HepG2 (cell line): ENCODE results near the gene EPB41. TPM values are rescaled to one million over a fixed set of nuclear protein-coding genes. Genes with fewer than 3 reads are reported as not detected.

Source experiments
- BCL6 ChIP-seq: IDR thresholded peaks from 2 replicates; pipeline ENCODE4 v1.6.1; 2016; ENCODE audit warnings: missing genetic modification reagents, missing compliant biosample characterization
- EP300 ChIP-seq, 3 experiments: sonication (generic) in 1 of 3; formaldehyde crosslinking in 1 of 3; IDR thresholded peaks; 2 replicates each; pipeline versions ENCODE4 v1.5.1 to v1.6.1; 2011 to 2020; ENCODE audit warnings: low read depth in 2 of 3, low read length in 2 of 3, borderline replicate concordance in 1 of 3, improper control_type of control experiment in 1 of 3, mild to moderate bottlenecking in 1 of 3, missing genetic modification reagents in 1 of 3, moderate library complexity in 1 of 3
- ERF ChIP-seq: IDR thresholded peaks from 2 replicates; pipeline ENCODE4 v1.6.1; 2018; ENCODE audit warnings: missing biosample characterization, missing genetic modification reagents
- FOSL1 ChIP-seq: sonication (generic); formaldehyde crosslinking; IDR thresholded peaks from 2 replicates; pipeline ENCODE4 v1.9.0; 2021; ENCODE audit warnings: missing genetic modification reagents, borderline replicate concordance
- GPN1 ChIP-seq: sonication (generic); formaldehyde crosslinking; IDR thresholded peaks from 2 replicates; pipeline ENCODE4 v1.5.1; 2020; ENCODE audit warnings: missing genetic modification reagents, borderline replicate concordance
- MAF1 ChIP-seq: sonication (generic); formaldehyde crosslinking; IDR thresholded peaks from 2 replicates; pipeline ENCODE4 v1.5.0; 2020; ENCODE audit warnings: missing genetic modification reagents, borderline replicate concordance
- NCOR1 ChIP-seq: fragments of 200-600 bp; sonication (generic); IDR thresholded peaks from 2 replicates; pipeline ENCODE4 v1.7.0; 2017; ENCODE audit warnings: antibody characterized with exemption, low read length, borderline replicate concordance
- NFYC ChIP-seq: IDR thresholded peaks from 2 replicates; pipeline ENCODE4 v1.6.1; 2016; ENCODE audit warnings: missing genetic modification reagents, missing compliant biosample characterization
- NR3C1 ChIP-seq: sonication (generic); formaldehyde crosslinking; IDR thresholded peaks from 2 replicates; pipeline ENCODE4 v1.4.0; 2020; ENCODE audit warnings: missing genetic modification reagents
- SALL2 ChIP-seq: sonication (generic); formaldehyde crosslinking; IDR thresholded peaks from 2 replicates; pipeline ENCODE4 v1.8.1; 2023; ENCODE audit warnings: mild to moderate bottlenecking, missing genetic modification reagents, inconsistent platforms
- WIZ ChIP-seq: sonication (generic); formaldehyde crosslinking; IDR thresholded peaks from 2 replicates; pipeline ENCODE4 v1.5.1; 2020; ENCODE audit warnings: mild to moderate bottlenecking, missing genetic modification reagents
- XRCC5 ChIP-seq: fragments of 200-400 bp; formaldehyde crosslinking; optimal IDR thresholded peaks from 2 replicates; pipeline ENCODE3; 2017; ENCODE audit warnings: mild to moderate bottlenecking, low read length
- YEATS4 ChIP-seq: sonication (generic); formaldehyde crosslinking; IDR thresholded peaks from 2 replicates; pipeline ENCODE4 v1.4.0; 2020; ENCODE audit warnings: missing genetic modification reagents, borderline replicate concordance
- YY1 ChIP-seq: IDR thresholded peaks from 2 replicates; pipeline ENCODE4 v1.6.1; 2011; ENCODE audit warnings: low read length, low read depth, moderate library complexity, mild to moderate bottlenecking; ENCODE audit not compliant: insufficient read depth, insufficient replicate concordance
- ZNF333 ChIP-seq: sonication (generic); formaldehyde crosslinking; IDR thresholded peaks from 2 replicates; pipeline ENCODE4 v1.4.0; 2020; ENCODE audit warnings: mild to moderate bottlenecking, missing genetic modification reagents, borderline replicate concordance
- ZNF460 ChIP-seq: sonication (generic); formaldehyde crosslinking; IDR thresholded peaks from 2 replicates; pipeline ENCODE4 v1.5.1; 2020; ENCODE audit warnings: missing genetic modification reagents, mild to moderate bottlenecking, borderline replicate concordance
- ZNF564 ChIP-seq: sonication (generic); formaldehyde crosslinking; IDR thresholded peaks from 2 replicates; pipeline ENCODE4 v1.8.1; 2023; ENCODE audit warnings: mild to moderate bottlenecking, missing genetic modification reagents
- polyA plus RNA-seq, 8 experiments: library from polyadenylated mRNA; depleted of rRNA in 3 of 8; stranded (reverse) in 7 of 8; unstranded in 1 of 8; fragments of >200 nt; fragmentation: Illumina TruSeq in 4 of 8; extraction: Trizol in 4 of 8; gene quantifications; 2 replicates each; pipeline versions ENCODE4 v1.2.1 to v1.2.3, GENCODE V29; 2011 to 2016; ENCODE audit warnings: low read depth in 4 of 8, missing spikeins in 1 of 8, mixed read lengths in 1 of 8; ENCODE audit not compliant: insufficient read depth in 1 of 8
- total RNA-seq, 5 experiments: library from RNA; depleted of rRNA; stranded (reverse); fragments of >200 nt; fragmentation: Illumina TruSeq; extraction: Trizol; gene quantifications; 2 replicates each; pipeline ENCODE4 v1.2.3, GENCODE V29; 2016; ENCODE audit warnings: low read depth in 1 of 5
- TF ChIP-seq, protein P1 (sequence below): IDR thresholded peaks from 2 replicates; pipeline ENCODE4 v1.6.1; 2012; ENCODE audit warnings: low read length, improper control_type of control experiment
- TF ChIP-seq, protein P2 (sequence below): sonication (generic); formaldehyde crosslinking; IDR thresholded peaks from 2 replicates; pipeline ENCODE4 v1.4.0; 2020; ENCODE audit warnings: missing genetic modification reagents, borderline replicate concordance
- TF ChIP-seq, protein P3 (sequence below): sonication (generic); formaldehyde crosslinking; IDR thresholded peaks from 2 replicates; pipeline ENCODE4 v1.4.0; 2020; ENCODE audit warnings: missing genetic modification reagents
- TF ChIP-seq, protein P4 (sequence below): sonication (generic); formaldehyde crosslinking; conservative IDR thresholded peaks from 2 replicates; pipeline ENCODE4 v1.4.0; 2020; ENCODE audit warnings: missing genetic modification reagents

EPB41 gene
- total and polyA plus RNA-seq, 2 of the 13 experiments (the other 11 are each of a cell fraction or from before 2014, with no cell fraction given) = 34.5 to 46.7 TPM

DNA sequence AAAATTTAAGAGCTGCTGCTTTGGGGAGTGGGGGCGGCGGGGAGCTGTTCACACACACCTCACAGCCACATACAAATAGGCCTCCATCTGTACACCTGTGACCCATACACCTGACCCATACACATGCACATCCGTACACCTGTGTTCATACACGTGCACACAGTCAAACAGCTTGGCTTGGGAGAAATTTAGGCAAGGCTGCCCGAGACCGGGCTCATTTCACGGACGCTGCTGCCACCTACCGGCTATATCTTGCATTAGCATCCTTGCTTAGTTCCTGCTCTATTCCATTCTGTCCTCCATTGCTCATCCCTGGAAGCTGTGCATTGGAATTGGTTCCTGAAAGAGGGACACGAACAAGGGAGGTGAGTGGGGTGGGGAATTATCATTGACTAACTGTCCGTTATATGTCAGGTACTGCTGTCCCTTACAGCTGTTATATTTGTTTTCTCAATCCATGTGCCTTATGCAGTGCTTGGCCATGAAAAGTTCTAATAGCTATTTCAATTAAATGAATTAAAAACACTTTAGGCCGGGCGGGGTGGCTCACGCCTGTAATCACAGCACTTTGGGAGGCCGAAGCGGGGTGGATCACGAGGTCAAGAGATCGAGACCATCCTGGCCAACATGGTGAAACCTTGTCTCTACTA is 37.1 kb upstream of the EPB41 start (continued):
- TF ChIP-seq, protein P1, sequence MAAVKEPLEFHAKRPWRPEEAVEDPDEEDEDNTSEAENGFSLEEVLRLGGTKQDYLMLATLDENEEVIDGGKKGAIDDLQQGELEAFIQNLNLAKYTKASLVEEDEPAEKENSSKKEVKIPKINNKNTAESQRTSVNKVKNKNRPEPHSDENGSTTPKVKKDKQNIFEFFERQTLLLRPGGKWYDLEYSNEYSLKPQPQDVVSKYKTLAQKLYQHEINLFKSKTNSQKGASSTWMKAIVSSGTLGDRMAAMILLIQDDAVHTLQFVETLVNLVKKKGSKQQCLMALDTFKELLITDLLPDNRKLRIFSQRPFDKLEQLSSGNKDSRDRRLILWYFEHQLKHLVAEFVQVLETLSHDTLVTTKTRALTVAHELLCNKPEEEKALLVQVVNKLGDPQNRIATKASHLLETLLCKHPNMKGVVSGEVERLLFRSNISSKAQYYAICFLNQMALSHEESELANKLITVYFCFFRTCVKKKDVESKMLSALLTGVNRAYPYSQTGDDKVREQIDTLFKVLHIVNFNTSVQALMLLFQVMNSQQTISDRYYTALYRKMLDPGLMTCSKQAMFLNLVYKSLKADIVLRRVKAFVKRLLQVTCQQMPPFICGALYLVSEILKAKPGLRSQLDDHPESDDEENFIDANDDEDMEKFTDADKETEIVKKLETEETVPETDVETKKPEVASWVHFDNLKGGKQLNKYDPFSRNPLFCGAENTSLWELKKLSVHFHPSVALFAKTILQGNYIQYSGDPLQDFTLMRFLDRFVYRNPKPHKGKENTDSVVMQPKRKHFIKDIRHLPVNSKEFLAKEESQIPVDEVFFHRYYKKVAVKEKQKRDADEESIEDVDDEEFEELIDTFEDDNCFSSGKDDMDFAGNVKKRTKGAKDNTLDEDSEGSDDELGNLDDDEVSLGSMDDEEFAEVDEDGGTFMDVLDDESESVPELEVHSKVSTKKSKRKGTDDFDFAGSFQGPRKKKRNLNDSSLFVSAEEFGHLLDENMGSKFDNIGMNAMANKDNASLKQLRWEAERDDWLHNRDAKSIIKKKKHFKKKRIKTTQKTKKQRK = no peak
- TF ChIP-seq NFYC (no peak), GPN1 (CRISPR knock-in tag) (no peak), NR3C1 (no peak), BCL6 (CRISPR knock-in tag) (no peak), NCOR1 (no peak), XRCC5 (peak; percentile 23), ERF (CRISPR knock-in tag) (0 out of 2 replicates have a peak, but pooled peaks have one; percentile 27), SALL2 (CRISPR knock-in tag) (no peak), ZNF564 (CRISPR knock-in tag) (no peak), FOSL1 (CRISPR knock-in tag) (no peak), WIZ (CRISPR knock-in tag) (no peak), MAF1 (CRISPR knock-in tag) (no peak), ZNF333 (CRISPR knock-in tag) (no peak), EP300 (IDR thresholded peaks at IDR 0.05; ENCODE audit: low read depth in 2 of 2, low read length in 2 of 2) (no peak), EP300 (CRISPR knock-in tag; IDR thresholded peaks at IDR 0.05; ENCODE audit: borderline replicate concordance) (no peak), YY1 (peak; percentile 43), ZNF460 (CRISPR knock-in tag) (no peak), YEATS4 (CRISPR knock-in tag) (no peak)
- TF ChIP-seq, protein P2, sequence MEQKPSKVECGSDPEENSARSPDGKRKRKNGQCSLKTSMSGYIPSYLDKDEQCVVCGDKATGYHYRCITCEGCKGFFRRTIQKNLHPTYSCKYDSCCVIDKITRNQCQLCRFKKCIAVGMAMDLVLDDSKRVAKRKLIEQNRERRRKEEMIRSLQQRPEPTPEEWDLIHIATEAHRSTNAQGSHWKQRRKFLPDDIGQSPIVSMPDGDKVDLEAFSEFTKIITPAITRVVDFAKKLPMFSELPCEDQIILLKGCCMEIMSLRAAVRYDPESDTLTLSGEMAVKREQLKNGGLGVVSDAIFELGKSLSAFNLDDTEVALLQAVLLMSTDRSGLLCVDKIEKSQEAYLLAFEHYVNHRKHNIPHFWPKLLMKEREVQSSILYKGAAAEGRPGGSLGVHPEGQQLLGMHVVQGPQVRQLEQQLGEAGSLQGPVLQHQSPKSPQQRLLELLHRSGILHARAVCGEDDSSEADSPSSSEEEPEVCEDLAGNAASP (CRISPR knock-in tag) = 0 out of 2 replicates have a peak, but pooled peaks have one; percentile 34
- TF ChIP-seq, protein P3, sequence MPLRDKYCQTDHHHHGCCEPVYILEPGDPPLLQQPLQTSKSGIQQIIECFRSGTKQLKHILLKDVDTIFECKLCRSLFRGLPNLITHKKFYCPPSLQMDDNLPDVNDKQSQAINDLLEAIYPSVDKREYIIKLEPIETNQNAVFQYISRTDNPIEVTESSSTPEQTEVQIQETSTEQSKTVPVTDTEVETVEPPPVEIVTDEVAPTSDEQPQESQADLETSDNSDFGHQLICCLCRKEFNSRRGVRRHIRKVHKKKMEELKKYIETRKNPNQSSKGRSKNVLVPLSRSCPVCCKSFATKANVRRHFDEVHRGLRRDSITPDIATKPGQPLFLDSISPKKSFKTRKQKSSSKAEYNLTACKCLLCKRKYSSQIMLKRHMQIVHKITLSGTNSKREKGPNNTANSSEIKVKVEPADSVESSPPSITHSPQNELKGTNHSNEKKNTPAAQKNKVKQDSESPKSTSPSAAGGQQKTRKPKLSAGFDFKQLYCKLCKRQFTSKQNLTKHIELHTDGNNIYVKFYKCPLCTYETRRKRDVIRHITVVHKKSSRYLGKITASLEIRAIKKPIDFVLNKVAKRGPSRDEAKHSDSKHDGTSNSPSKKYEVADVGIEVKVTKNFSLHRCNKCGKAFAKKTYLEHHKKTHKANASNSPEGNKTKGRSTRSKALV (CRISPR knock-in tag) = no peak
- TF ChIP-seq, protein P4, sequence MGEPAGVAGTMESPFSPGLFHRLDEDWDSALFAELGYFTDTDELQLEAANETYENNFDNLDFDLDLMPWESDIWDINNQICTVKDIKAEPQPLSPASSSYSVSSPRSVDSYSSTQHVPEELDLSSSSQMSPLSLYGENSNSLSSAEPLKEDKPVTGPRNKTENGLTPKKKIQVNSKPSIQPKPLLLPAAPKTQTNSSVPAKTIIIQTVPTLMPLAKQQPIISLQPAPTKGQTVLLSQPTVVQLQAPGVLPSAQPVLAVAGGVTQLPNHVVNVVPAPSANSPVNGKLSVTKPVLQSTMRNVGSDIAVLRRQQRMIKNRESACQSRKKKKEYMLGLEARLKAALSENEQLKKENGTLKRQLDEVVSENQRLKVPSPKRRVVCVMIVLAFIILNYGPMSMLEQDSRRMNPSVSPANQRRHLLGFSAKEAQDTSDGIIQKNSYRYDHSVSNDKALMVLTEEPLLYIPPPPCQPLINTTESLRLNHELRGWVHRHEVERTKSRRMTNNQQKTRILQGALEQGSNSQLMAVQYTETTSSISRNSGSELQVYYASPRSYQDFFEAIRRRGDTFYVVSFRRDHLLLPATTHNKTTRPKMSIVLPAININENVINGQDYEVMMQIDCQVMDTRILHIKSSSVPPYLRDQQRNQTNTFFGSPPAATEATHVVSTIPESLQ (CRISPR knock-in tag) = no peak
